PC-9 (cell line): Measurements from ENCODE around the gene ZNF284. TPM values are rescaled to one million over a fixed set of nuclear protein-coding genes. Genes with fewer than 3 reads are reported as not detected.

Source experiments
- BruUV-seq: library from RNA; stranded (reverse); fragments of 400-500 nt; replicated peaks from 2 replicates; lab custom pipeline; 2021; lab: Mats Ljungman, UMichigan
- CTCF ChIA-PET: fragments of 300-600 bp; sonication (Branson Sonifier 250); formaldehyde crosslinking; loops from one replicate; lab custom pipeline; 2022; ENCODE audit warnings: antibody characterized with exemption; lab: Charles Lee
- POLR2A ChIA-PET: fragments of 300-600 bp; sonication (Branson Sonifier 250); formaldehyde crosslinking; loops from one replicate; lab custom pipeline; 2022; ENCODE audit warnings: antibody characterized with exemption; ENCODE audit not compliant: unreplicated experiment; lab: Charles Lee
- DNase-seq, 2 experiments: peaks; one replicate each; pipeline versions ENCODE4 v3.0.0 to v3.0.0-alpha.2; 2015 to 2022; ENCODE audit warnings: mixed read lengths in 1 of 2
- H2AFZ ChIP-seq: fragments of 200-600 bp; sonication (generic); 2 replicates; pipeline ENCODE4 v1.8.1; 2017; ENCODE audit warnings: antibody characterized with exemption
- H3F3A ChIP-seq: fragments of 200-600 bp; sonication (generic); 2 replicates; pipeline ENCODE4 v1.8.1; 2017; ENCODE audit warnings: antibody characterized with exemption, mild to moderate bottlenecking, low read depth; ENCODE audit not compliant: insufficient read depth
- H3K27ac ChIP-seq: fragments of 200-600 bp; sonication (generic); 2 replicates; pipeline ENCODE4 v1.6.1; 2016; ENCODE audit warnings: mixed run types
- H3K27me3 ChIP-seq: fragments of 200-600 bp; sonication (generic); 2 replicates; pipeline ENCODE4 v1.6.1; 2016; ENCODE audit warnings: low read depth, mixed run types; ENCODE audit not compliant: insufficient read depth
- H3K36me3 ChIP-seq: fragments of 200-600 bp; sonication (generic); 2 replicates; pipeline ENCODE4 v1.6.1; 2016; ENCODE audit warnings: low read depth, mixed run types
- H3K4me1 ChIP-seq: fragments of 200-600 bp; sonication (generic); replicated peaks from 2 replicates; pipeline ENCODE4 v1.6.1; 2016; ENCODE audit warnings: mixed run types; ENCODE audit not compliant: insufficient read depth
- H3K4me2 ChIP-seq: fragments of 200-600 bp; sonication (generic); 2 replicates; pipeline ENCODE4 v1.6.1; 2017; ENCODE audit warnings: mixed run types
- H3K4me3 ChIP-seq: fragments of 200-600 bp; sonication (generic); 2 replicates; pipeline ENCODE4 v1.6.1; 2016; ENCODE audit warnings: mixed run types
- H3K79me2 ChIP-seq: fragments of 200-600 bp; sonication (generic); 2 replicates; pipeline ENCODE4 v1.6.1; 2017; ENCODE audit warnings: low read depth, mixed run types
- H3K9me2 ChIP-seq: fragments of 200-600 bp; sonication (generic); 2 replicates; pipeline ENCODE4 v1.8.1; 2017; ENCODE audit warnings: mild to moderate bottlenecking; ENCODE audit not compliant: insufficient read depth
- H3K9me3 ChIP-seq: fragments of 200-600 bp; sonication (generic); 2 replicates; pipeline ENCODE4 v1.8.1; 2016; ENCODE audit warnings: low read depth; ENCODE audit not compliant: insufficient read depth
- H4K20me1 ChIP-seq: fragments of 200-600 bp; sonication (generic); 2 replicates; pipeline ENCODE4 v1.8.1; 2017; ENCODE audit not compliant: insufficient read depth
- CTCF ChIP-seq: fragments of 200-600 bp; sonication (generic); conservative IDR thresholded peaks from 2 replicates; pipeline ENCODE4 v1.6.1; 2017; ENCODE audit warnings: mixed run types, antibody characterized with exemption, mild to moderate bottlenecking, moderate library complexity
- EZH2 ChIP-seq: fragments of 200-600 bp; sonication (generic); IDR thresholded peaks from 2 replicates; pipeline ENCODE4 v1.8.0; 2017; ENCODE audit warnings: antibody characterized with exemption, low read depth
- intact Hi-C: fragments of 100-400 bp; cut with micrococcal nuclease; formaldehyde crosslinking; loops from one replicate; pipeline ENCODE4 v1.10.0; 2022; ENCODE audit not compliant: unreplicated experiment
- total RNA-seq: library from RNA; stranded (reverse); gene quantifications from 2 replicates; pipeline ENCODE4 v1.2.3, GENCODE V29; 2021

The ZNF284 gene
- total RNA-seq, 1 experiment from 2014 or later, result 2.0 TPM

- Histone ChIP-seq H3K4me2 (no peak overlapping the region), H3K27me3 (peaks cover 50% of the 10 kb centered on the region), H2AFZ (no peak overlapping the region), H3K9me2 (no peaks in the 10 kb centered on the region), H4K20me1 (no peaks in the 10 kb centered on the region), H3K4me3 (no peak overlapping the region), H3K9me3 (peaks cover 19% of the 10 kb centered on the region; the same call in 1 of the 2 replicates), H3K79me2 (no peaks in the 10 kb centered on the region), H3F3A (no peaks in the 10 kb centered on the region), H3K4me1 (no peaks in the 10 kb centered on the region), H3K36me3 (no peaks in the 10 kb centered on the region), H3K27ac (no peak overlapping the region)
- CTCF ChIA-PET, result no interaction called here
- no peak for TF ChIP-seq CTCF
- TF ChIP-seq EZH2, result no peak
- BruUV-seq, result no TSS peak
- intact Hi-C loops, result no loop called here
- no peak for DNase-seq
- POLR2A ChIA-PET, result interaction anchor here (0.6 kb wide), 1 partner anchor 107 kb away, joined by 15 read pairs; no protein-coding TSS in a partner anchor
These were observed 29.8 kb upstream of the ZNF284 start for GRCh38 chr19:44042147-44042546.

GRCh38 chr19:44050740-44051649 is 21.0 kb upstream of the ZNF284 start:
- H3K4me3 ChIP-seq, result peak overlapping the region; percentile 64
- TF ChIP-seq CTCF (no peak), EZH2 (no peak)

More at GRCh38 chr19:44050740-44051649, 21.0 kb upstream of the ZNF284 start:
- intact Hi-C loops, result loop anchor here (1.0 to 5.0 kb wide), 6 partner anchors 26 to 114 kb away; partner anchors contain the start of genes ZNF155, ZNF222, ZNF224 and ZNF225
- H4K20me1 ChIP-seq, result no peaks in the 10 kb centered on the region
- H3K9me2 ChIP-seq, result no peaks in the 10 kb centered on the region
- TSS peak; percentile 25 for BruUV-seq
- H3K4me2 ChIP-seq, result peak overlapping the region; percentile 83
- H3K4me1 ChIP-seq, result peaks cover 17% of the 10 kb centered on the region
- ChIA-PET POLR2A (interaction anchor here (0.6 to 1.1 kb wide), 6 partner anchors 29 to 383 kb away, joined by 3 to 7 read pairs (median 5); partner anchors contain the start of gene ZNF283), CTCF (interaction anchor here (0.6 kb wide), 1 partner anchor 161 kb away, joined by 8 read pairs; the partner anchor contains the start of gene ZNF227)
- peak overlapping the region; percentile 93 for H2AFZ ChIP-seq
- peaks cover 11% of the 10 kb centered on the region; the same call in 1 of the 2 replicates for H3K9me3 ChIP-seq
- DNase-seq, result peak; percentile 51 to 74
- H3K36me3 ChIP-seq, result no peaks in the 10 kb centered on the region
- peaks cover 16% of the 10 kb centered on the region; the same call in 1 of the 2 replicates for H3F3A ChIP-seq
- H3K79me2 ChIP-seq, result peaks cover 7% of the 10 kb centered on the region; the same call in 1 of the 2 replicates
- H3K27ac ChIP-seq, result peak overlapping the region; percentile 42
- H3K27me3 ChIP-seq, result peaks cover 3% of the 10 kb centered on the region; the same call in 1 of the 2 replicates
